G401 (cell line): ENCODE results near the gene AGTRAP. TPM values are rescaled to one million over a fixed set of nuclear protein-coding genes. Genes with fewer than 3 reads are reported as not detected.

Experiments used
- DNase-seq: peaks from one replicate; pipeline ENCODE4 v3.0.0-alpha.2; 2015; ENCODE audit warnings: low spot score
- in situ Hi-C: cut with HindIII; loops from 2 replicates; pipeline ENCODE4 v1.10.0; 2016; ENCODE audit warnings: low sequenced_read_pairs, mixed read lengths
- total RNA-seq: library from RNA; depleted of rRNA; stranded (reverse); fragments of >200 nt; shearing (Covaris generic); gene quantifications from 2 replicates; pipeline ENCODE4 v1.2.3, GENCODE V29; 2014; rRNA removed

The AGTRAP gene
- total RNA-seq, 1 experiment from 2014 or later, result 97.2 TPM

DNA sequence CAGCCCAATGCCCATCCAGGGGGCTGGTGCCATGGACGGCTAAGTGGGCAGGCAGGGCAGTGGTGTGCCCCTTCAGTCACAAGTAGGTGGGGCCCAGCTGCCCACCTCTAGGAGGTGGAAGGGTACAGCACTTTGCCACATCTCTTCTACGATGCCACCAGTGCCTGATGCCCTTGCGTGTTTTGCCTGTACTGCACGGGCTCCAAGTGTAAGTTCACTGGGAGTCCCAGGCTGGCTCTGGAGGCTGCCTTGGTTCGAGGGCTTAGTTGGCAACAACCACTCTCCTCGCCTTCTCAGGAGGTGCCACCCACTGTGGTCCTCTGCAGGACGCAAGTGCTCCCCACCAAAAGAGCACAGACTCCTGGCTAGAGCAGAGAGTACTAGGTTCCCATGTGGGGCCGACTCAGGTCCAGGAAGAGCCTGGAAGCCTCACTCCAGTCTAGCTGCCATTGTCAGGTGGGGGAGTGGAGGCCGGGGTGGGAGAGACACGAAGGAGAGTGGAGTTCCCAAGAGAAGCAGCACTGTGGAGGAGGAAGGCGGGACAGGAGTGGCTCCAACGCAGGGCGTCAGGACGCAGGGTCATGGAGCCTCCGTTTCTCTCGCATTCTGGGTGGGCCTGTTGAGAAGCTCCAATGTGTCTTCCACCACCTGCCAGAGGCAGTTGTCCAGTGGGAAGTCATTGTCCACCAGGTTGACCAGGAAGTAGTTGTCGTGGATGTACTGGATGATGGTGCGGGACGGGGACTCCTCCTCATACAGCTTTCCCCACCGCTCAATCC is 54.4 kb downstream of the AGTRAP start:
- no peak for DNase-seq
- in situ Hi-C loops, result no loop called here

DNA sequence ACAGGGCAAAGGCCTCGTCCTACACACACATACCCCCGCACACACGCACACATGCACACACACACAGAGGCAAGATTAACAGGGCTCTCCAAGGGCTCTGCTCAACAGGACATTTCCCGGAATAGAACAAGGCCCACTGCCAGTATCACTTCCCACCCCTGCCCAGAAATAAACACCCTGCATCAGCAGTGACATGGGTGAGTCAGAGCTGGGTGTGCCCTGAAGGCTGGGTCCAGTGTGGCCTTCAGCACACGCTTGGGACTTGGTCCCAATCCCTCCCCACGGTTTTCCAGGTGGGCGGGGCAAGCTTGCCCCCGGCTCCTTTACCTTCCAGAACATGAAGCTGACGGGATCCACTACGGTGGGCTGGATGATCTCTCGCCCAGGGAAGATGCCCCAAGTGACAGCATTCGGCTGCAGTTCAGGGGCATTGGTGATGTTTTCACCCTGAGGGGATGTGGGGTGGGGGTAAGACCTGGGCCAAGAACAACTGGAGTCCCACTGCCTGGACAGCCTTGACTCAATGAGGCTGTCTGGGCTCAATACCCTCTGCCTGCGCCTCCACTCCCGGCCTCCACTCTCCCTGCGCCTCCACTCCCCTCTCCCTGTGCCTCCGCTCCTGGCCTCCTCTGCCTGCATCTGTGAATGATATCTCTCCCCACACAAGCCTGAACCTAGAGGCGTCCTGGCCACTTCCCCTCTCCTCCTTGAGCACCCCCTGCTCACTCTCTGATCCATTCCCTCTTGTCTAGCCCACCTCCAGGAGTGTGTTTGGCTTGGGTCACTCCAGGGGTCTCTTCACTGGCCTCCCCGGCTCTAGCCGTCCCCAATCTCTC is 55.2 kb downstream of the AGTRAP start:
- peak; percentile 63 for DNase-seq
- in situ Hi-C loops, result no loop called here

DNA sequence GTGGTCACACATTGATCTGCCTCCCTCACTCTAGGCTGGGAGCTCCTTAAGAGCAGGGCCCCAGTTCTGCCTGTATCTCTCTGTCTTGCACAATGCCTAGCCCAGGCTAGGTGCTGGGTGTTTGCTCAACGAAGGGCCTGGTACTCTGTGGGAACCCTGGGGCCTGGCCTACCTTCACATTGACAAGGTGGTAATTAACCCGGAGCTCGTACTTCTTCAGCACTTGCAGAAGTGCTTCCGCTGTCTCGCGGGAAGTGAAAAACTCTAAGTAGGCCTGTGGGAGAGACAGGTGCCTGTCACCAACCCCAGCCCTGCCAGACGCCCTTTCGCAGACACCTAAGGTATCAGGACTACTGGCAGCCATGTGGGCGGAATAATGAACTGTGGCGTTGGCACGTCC is 56.2 kb downstream of the AGTRAP start:
- no peak for DNase-seq
- in situ Hi-C loops, result no loop called here

DNA sequence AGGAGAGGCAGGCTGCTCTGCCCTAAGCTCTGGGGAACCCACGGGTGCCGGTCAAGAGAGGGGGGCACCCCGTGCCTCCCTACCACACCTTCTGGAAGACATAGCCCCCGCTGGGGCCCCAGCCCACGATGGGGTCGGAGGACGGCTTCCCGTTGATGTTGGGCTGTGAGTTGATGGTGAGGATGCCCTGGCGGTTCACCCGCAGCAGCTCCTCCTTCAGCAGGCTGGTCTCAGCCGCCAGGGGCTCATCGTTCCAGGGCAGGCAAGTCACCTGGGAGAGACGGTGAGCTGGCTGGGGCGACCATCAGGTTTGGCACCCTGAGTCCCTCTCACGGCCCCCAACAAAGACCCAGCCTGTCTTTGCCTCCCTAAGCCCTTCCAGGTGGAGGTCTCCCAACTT is 57.9 kb downstream of the AGTRAP start:
- in situ Hi-C loops, result no loop called here
- DNase-seq, result no peak

DNA sequence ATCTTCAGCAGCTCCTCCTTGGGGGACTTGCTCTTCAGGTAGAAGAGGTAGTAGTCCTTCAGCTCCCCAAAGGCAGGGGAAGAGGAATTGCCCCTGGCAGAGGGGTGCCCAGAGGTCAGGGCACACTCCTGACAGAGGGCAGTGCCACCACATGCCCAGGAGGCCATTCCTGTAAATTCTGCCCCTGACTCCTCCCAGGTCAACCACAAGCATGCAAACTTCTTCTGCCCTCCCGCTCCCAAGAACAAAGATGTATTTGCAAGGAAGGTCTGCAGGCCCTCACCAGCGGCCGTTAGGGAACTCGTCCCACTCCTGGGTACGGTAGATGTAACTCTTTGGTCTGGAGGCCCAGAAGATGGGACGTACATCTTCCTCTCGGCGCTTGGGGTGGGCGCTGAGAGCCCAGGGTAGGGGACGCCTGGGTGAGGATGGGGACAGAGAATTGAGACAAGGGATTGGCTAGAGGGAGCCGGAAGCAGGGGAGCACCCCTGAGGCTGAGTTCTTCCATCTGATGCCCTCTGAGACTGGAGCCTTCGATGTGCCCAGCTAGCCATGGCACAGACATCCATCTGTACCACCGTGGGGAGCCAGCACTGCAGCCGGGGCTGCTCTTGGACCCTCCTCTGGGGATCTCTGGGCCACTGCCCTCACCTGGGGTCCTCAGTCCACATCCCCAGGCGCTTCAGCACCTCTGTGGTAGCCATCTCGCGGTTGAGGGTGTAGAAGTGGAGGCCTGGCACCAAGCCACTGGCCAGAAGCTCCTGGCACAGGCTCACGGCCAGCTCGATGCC is 58.7 kb downstream of the AGTRAP start:
- DNase-seq, result no peak
- in situ Hi-C loops, result no loop called here

DNA sequence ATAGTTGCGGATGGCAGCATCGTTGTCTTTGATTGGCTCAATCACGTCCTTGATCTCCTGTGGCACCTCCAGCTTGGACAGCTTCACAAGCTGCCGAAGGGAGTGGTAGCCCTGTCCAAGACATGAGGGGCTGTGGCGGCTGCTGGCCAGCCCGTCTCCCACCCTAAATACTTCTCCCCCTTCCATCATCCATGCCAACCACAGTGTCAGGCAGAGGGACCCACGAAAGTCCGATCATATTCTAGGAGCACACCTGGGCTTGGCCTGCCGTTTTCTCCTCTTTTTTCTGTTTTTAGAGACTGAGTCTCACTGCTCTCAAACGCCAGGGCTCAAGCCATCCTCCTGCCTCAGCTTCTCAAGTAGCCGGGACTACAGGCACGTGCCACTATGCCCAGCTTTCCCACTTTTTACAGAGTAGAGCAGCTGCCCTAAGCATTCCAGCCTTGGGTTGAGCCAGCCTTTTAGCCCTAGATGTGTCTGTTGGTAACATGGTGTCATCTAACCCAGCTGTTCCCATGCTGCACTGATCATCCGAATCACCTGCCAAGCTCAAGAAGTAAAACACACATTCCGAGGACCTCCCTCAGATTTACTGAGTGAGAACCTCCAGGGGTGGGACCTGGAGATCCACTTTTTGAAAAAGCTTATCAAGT is 59.4 kb downstream of the AGTRAP start:
- DNase-seq, result no peak
- in situ Hi-C loops, result no loop called here

DNA sequence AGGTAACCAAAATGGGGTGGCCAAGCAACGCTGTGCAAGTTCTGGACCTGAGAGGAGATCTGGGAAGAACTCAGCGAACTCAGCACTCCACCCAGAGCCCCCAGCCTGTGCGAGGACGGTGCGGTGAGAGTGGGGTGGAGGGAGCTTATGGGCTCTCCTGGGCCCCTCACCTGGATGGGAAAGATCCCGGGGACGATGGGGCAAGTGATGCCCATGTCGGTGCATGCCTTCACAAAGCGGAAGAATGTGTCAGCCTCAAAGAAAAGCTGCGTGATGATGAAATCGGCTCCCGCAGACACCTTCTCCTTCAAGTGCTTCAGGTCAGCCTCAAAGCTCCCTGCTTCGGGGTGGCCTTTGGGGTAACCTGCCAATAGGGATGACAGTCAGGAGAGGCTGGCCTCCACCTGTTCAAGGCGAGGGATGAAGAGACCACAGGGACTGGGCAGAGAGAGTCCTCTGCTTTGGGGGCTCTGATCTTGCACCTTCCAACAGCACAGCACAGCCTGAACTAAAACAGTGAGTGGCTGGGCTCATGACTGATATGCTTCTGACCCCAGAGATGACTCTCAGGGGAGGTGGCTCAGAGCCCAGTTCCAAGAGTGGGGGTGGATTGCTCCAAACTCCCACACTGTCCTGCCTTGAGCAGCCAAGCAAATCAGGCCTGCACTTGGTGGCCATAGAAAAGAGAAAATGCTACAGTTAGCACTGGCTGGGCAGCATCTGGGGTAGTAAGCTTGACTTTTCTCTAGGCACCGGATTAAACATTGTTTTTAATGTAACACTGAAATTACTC is 60.3 kb downstream of the AGTRAP start:
- in situ Hi-C loops, result no loop called here
- no peak for DNase-seq

DNA sequence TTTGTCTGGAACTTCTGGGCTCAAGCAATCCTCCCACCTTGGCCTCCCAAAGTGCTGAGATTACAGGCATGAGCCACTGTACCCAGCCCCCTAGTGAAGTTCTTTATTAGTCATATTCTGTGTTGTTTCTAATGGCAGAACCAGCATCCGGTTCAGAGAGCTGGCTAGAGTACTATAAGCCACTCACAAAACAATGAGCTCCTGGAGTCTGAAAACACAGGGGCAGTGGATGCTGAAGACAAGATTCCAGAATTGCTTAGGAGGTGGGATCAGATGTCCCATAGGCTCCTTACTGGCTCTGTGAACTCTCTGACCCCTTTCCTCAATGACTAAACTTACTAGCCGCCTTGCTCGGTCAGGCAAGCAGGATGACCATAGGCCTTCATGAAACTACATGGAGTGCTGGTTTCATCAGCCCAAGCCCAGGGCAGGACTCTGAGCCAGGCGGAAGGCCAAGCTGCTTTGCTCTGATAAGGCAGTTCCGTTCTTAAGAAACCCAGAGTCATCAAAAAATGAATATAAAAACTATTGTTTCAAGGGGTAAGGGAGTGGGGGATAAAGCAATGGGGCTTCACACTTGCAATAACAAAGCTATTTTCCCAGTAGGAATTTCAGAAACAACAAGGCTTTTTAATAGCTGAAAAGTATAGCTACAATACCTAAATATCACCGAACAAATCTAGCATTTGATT is 61.7 kb downstream of the AGTRAP start:
- in situ Hi-C loops, result no loop called here
- DNase-seq, result no peak

DNA sequence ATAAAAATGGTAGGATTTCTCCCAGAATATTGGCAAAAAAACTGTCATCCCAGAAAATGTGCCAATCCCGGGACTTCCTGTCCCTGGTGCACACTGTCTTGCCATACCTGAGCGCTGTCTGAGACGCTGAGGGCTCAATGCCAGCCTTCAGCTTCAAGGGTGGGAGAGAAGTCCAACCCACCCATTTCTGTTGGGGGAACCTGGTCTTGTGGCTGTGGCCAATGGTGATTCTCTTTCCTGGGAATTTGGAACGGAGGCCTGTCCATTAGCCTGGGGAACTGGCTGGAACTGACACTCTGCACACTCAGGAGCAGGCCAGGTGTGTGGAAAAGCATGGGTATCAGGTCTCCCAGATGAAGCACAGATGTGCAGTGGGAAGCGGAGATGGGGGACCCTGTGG is 63.2 kb downstream of the AGTRAP start:
- in situ Hi-C loops, result no loop called here
- no peak for DNase-seq

DNA sequence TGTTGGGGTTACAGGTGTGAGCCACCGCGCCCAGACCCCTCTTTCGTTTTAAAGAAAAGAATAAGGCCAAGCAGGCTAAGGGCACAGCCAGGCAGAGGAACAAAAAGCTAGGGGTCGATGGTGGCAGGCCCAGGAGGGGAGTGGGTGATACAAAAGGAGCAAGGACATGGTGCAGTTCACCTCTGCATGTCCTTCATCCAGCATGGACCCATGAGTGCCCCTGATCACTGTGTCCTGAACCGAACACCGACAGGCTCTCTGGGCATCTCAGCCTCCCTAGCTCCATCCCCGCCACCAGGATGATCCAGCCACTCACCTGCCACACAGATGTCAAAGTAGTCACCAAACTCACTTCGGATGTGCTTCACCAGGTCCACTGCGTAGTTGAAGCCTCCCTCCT is 64.0 kb downstream of the AGTRAP start:
- in situ Hi-C loops, result no loop called here
- DNase-seq, result no peak

DNA sequence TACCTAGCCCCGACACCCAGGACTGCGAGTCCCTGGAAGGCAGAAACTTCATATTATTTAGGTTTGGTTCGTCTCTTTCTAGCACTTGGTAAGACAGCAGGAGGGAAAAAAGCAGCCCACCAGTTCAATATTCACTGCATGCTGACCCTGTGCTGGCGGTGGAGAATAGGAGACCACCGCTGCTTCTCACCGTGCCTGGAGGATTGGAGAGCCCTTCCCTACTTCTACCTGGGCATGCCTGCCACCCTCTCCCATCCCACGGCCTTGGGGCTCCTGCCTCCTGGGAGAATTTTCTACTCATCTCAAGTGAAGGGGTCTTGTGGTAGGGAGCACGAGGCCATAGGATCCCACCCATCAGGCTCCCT is 64.4 kb downstream of the AGTRAP start:
- DNase-seq, result no peak
- in situ Hi-C loops, result no loop called here

Other genes starting within 250 kb of the AGTRAP start
- 138 and 175 TPM in 2 replicates for gene FBXO2, start 81.7 kb upstream of the AGTRAP start, total RNA-seq
- 37.7 and 39.7 TPM in 2 replicates for gene FBXO44, start 81.3 kb upstream of the AGTRAP start, total RNA-seq
- gene FBXO6, start 71.9 kb upstream of the AGTRAP start, total RNA-seq, result 3.1 TPM in 1 of 2 replicates, not detected in the other
- 144 and 155 TPM in 2 replicates for gene MAD2L2, start 55.0 kb upstream of the AGTRAP start, total RNA-seq
- 0.14 and 1.4 TPM in 2 replicates for gene DRAXIN, start 44.4 kb upstream of the AGTRAP start, total RNA-seq
- gene C1orf167, start 26.1 kb downstream of the AGTRAP start, total RNA-seq, result not detected in 2 replicates
- gene MTHFR, start 69.8 kb downstream of the AGTRAP start, total RNA-seq, result 26.3 and 34.4 TPM in 2 replicates
- gene CLCN6, start 70.1 kb downstream of the AGTRAP start, total RNA-seq, result 1.8 and 6.8 TPM in 2 replicates
- not detected in 2 replicates for gene NPPA, start 111.6 kb downstream of the AGTRAP start, total RNA-seq
- gene NPPB, start 122.8 kb downstream of the AGTRAP start, total RNA-seq, result not detected in 2 replicates
- gene KIAA2013, start 190.3 kb downstream of the AGTRAP start, total RNA-seq, result 52.6 and 53.7 TPM in 2 replicates
- 103 and 104 TPM in 2 replicates for gene PLOD1, start 198.6 kb downstream of the AGTRAP start, total RNA-seq
- 23.4 and 37.0 TPM in 2 replicates for gene MFN2, start 244.3 kb downstream of the AGTRAP start, total RNA-seq